ENCODE results near the gene PCGF3. TPM values are rescaled to one million over a fixed set of nuclear protein-coding genes. Genes with fewer than 3 reads are reported as not detected.

Gene PCGF3
- total RNA-seq, 1 experiment from 2014 or later: 34.9 TPM

Other genes starting within 250 kb of the PCGF3 start
- gene ZNF721, start 206.7 kb upstream of the PCGF3 start, total RNA-seq (2014; rRNA removed; shearing (Covaris generic)): 23.0 and 25.7 TPM in 2 replicates
- 44.2 and 45.0 TPM in 2 replicates for gene PIGG, start 206.6 kb upstream of the PCGF3 start, total RNA-seq (2014; rRNA removed; shearing (Covaris generic))
- gene TMEM271, start 129.5 kb upstream of the PCGF3 start, total RNA-seq (2014; rRNA removed; shearing (Covaris generic)): not detected in 2 replicates
- gene PDE6B, start 80.3 kb upstream of the PCGF3 start, total RNA-seq (2014; rRNA removed; shearing (Covaris generic)): 0.03 and 0.18 TPM in 2 replicates
- 214 and 483 TPM in 2 replicates for gene ATP5ME, start 31.6 kb upstream of the PCGF3 start, total RNA-seq (2014; rRNA removed; shearing (Covaris generic))
- 4.9 and 8.5 TPM in 2 replicates for gene MYL5, start 31.3 kb upstream of the PCGF3 start, total RNA-seq (2014; rRNA removed; shearing (Covaris generic))
- gene SLC49A3, start 16.7 kb upstream of the PCGF3 start, total RNA-seq (2014; rRNA removed; shearing (Covaris generic)): 0.07 TPM in 1 of 2 replicates, not detected in the other
- gene CPLX1, start 120.3 kb downstream of the PCGF3 start, total RNA-seq (2014; rRNA removed; shearing (Covaris generic)): not detected in 2 replicates
- 101 and 121 TPM in 2 replicates for gene GAK, start 226.5 kb downstream of the PCGF3 start, total RNA-seq (2014; rRNA removed; shearing (Covaris generic))
- 23.1 and 25.7 TPM in 2 replicates for gene TMEM175, start 226.6 kb downstream of the PCGF3 start, total RNA-seq (2014; rRNA removed; shearing (Covaris generic))

Measured in HT1080 (cell line).